Fibroblast of the aortic adventitia (primary cell): Measurements from ENCODE around the gene DHRS2. TPM values are rescaled to one million over a fixed set of nuclear protein-coding genes. Genes with fewer than 3 reads are reported as not detected.
A peak's percentile ranks its signal among the peaks of the same experiment; 100 is the strongest.

Experiments used
- DNase-seq: peaks from one replicate; pipeline ENCODE4 v3.0.0-alpha.2; 2010; ENCODE audit warnings: low read depth
- H3K4me3 ChIP-seq: 2 replicates; pipeline ENCODE4 v1.5.1; 2011; ENCODE audit warnings: low read depth, mild to moderate bottlenecking, control low read depth, low read length, moderate library complexity
- total RNA-seq: library from RNA; depleted of rRNA; stranded (reverse); fragments of >200 nt; gene quantifications from 2 replicates; pipeline ENCODE4 v1.2.3, GENCODE V29; 2012; ENCODE audit warnings: low replicate concordance
- TF ChIP-seq, protein P1 (sequence below): IDR thresholded peaks from 2 replicates; pipeline ENCODE4 v1.5.1; 2011; ENCODE audit warnings: mild to moderate bottlenecking, low read length, control low read depth, inconsistent platforms; ENCODE audit not compliant: insufficient read depth

The DHRS2 gene
- total RNA-seq, 1 donor: not detected

DNA sequence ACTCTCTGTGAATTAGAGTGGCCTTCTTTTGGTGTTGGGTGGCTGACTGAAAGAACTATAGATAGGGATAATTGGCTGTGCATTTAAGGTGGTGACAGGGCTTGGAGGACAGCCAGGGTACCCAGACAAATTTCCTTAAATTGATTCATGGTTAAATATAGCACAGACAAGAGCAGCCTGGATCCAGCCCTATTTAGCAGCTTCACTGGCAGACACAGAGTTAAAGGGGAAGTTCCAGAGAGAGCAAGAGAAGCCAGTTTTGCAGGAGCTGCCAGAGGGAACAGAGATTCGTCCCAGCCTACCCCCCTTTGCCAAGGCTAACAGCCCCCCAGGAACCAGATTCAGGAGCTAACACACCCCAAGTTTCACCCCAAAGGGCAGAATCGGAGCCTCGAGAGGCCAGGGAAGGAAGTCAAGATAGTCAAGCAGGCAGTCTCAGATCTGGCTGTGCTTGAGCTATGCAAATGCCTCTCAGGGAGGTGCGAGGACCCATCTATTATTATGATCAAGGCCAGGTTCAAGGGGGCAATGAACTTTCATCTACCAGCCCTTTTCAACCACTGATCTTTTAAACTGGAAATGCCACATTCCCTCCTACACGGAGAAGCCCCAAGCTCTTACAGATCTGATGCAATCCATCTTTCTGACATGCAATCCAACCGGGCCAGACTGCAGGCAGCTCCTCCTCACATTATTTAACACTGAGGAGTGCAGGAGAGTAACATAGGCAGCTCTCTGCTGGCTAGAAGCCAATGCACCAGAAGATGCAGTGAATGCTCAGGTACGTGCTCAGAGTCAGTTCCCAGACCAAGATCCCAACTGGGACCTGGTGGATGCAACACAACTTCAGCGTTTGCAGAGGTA is 58.2 kb downstream of the DHRS2 start:
- TF ChIP-seq, protein P1, sequence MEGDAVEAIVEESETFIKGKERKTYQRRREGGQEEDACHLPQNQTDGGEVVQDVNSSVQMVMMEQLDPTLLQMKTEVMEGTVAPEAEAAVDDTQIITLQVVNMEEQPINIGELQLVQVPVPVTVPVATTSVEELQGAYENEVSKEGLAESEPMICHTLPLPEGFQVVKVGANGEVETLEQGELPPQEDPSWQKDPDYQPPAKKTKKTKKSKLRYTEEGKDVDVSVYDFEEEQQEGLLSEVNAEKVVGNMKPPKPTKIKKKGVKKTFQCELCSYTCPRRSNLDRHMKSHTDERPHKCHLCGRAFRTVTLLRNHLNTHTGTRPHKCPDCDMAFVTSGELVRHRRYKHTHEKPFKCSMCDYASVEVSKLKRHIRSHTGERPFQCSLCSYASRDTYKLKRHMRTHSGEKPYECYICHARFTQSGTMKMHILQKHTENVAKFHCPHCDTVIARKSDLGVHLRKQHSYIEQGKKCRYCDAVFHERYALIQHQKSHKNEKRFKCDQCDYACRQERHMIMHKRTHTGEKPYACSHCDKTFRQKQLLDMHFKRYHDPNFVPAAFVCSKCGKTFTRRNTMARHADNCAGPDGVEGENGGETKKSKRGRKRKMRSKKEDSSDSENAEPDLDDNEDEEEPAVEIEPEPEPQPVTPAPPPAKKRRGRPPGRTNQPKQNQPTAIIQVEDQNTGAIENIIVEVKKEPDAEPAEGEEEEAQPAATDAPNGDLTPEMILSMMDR: no peak
- peak overlapping the region; percentile 11 for H3K4me3 ChIP-seq
- peak; percentile 81 for DNase-seq

Other genes starting within 250 kb of the DHRS2 start
- not detected in 2 replicates for gene MYH6, start 228.1 kb upstream of the DHRS2 start, total RNA-seq
- gene MYH7, start 200.7 kb upstream of the DHRS2 start, total RNA-seq: not detected in 2 replicates
- gene NGDN, start 166.7 kb upstream of the DHRS2 start, total RNA-seq: 31.5 and 73.5 TPM in 2 replicates
- gene ZFHX2, start 84.6 kb upstream of the DHRS2 start, total RNA-seq: 0.36 and 0.41 TPM in 2 replicates
- 22.3 and 26.8 TPM in 2 replicates for gene THTPA, start 80.1 kb upstream of the DHRS2 start, total RNA-seq
- gene AP1G2, start 68.6 kb upstream of the DHRS2 start, total RNA-seq: 4.0 and 4.3 TPM in 2 replicates
- not detected in 2 replicates for gene JPH4, start 57.6 kb upstream of the DHRS2 start, total RNA-seq